Activated gamma-delta T cell treated with Interleukin-2 at 50 U/mL for 16 hours (primary cell): ENCODE data around the gene FANCM.

Experiments
- DNase-seq: peaks from one replicate; pipeline ENCODE4 v3.0.0-alpha.2; 2020

The FANCM gene

DNA sequence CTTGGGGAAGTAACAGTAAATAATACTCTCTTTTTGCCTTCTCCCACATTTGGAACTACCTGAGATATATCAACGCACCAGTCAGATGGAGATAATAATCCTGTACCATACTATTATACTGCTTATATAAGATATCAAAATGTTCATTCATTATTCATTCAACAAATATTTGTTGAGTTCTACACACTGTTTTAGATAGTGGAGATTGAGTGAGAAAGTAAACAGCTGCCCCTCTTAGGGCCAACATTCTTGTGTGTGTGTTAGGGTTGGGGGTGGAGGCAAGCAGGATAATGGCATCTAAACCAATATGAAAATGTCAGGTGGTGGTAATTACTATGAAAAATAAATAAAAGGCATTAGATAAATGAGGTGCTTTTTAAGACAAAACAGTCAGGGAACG lies 103.3 kb downstream of the FANCM start:
- DNase-seq: no peak

DNA sequence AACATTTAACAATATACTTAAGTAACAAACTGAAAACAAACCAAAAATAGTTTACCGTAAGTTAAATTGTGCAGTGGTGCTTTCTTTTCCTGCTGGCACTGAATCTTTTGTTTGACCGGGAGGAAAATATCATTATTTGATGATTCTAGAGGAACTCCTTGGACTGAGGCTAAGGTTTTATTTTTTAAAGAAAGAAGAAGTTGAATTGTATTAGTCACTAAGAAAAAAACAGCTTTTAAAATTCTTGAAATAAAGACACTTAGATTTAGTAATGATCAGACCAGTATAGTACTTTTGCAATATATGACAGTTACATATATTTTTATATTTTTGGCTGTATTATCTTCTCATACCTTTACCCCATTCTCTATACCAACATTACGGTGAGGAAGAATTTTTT lies 107.0 kb downstream of the FANCM start:
- no peak for DNase-seq

DNA sequence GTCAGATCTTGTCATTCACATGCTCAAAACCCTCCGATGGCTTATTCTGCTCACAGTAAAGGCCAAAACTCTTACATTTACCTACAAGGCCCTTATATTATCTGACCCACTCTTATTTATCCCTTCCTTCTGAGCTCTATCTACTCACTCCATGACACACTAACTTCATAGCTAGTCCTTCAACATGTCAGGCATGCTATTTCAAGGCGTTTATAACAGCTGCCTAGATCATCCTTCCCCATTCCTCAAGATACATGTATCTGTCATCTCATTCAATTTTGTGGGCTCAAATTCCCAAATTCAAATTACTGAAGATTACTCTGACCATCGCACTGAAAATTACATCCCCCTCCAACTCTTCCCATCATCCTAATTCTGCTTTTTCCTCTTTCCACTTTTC lies 110.4 kb downstream of the FANCM start:
- DNase-seq: no peak

- no peak for DNase-seq
Measured at GRCh38 chr14:45246691-45247090, 111.0 kb downstream of the FANCM start.

GRCh38 chr14:45247427-45247826 lies 111.7 kb downstream of the FANCM start:
- DNase-seq: no peak

DNA sequence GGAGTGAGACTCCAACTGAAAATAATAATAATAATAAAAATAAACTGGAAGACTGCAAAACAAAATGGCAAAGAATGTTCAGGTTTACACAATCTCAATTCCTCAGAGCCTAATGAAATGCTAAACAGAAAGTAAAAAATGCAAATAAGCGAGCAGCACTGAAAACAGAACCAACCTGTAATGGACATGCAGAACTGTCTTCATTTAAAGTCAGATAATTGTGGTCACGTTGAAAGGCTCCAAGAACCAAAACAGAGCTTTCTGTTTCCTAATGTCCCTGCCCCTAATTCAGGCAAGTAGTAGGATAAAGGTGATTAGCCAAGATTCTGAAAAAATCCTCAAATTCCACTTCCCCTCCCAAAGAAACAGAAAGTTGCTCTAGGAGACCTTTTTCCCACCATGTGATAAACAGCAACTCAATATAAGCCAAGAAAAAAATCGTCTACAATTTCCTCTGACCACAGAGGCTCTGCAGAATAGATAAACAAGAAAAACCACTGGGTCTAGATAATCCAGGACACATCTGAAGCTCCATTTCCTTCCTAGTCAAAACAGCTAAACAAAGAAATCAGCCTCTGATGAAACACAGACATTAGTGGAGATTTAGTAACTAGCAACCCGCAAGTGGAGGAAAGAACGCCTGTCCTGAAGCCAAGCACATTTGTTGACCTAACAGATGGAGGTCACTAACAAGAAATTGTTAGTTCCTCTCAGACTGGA lies 114.3 kb downstream of the FANCM start:
- DNase-seq: no peak
